Measurements from ENCODE around the gene MEGF11. TPM values are rescaled to one million over a fixed set of nuclear protein-coding genes. Genes with fewer than 3 reads are reported as not detected.

MEGF11 gene
- total RNA-seq, 4 donors from 2014 or later, result 0.76 TPM; not detected in 3

GRCh38 chr15:66025015-66025452 is 228.5 kb downstream of the MEGF11 start:
- H3K4me3 ChIP-seq, result no peak overlapping the region
- DNase-seq, result no peak
- no peaks in the 10 kb centered on the region for H3K4me1 ChIP-seq
- no peak overlapping the region for H3K27ac ChIP-seq
- no peaks in the 10 kb centered on the region for H3K36me3 ChIP-seq
- TF ChIP-seq, protein P1, sequence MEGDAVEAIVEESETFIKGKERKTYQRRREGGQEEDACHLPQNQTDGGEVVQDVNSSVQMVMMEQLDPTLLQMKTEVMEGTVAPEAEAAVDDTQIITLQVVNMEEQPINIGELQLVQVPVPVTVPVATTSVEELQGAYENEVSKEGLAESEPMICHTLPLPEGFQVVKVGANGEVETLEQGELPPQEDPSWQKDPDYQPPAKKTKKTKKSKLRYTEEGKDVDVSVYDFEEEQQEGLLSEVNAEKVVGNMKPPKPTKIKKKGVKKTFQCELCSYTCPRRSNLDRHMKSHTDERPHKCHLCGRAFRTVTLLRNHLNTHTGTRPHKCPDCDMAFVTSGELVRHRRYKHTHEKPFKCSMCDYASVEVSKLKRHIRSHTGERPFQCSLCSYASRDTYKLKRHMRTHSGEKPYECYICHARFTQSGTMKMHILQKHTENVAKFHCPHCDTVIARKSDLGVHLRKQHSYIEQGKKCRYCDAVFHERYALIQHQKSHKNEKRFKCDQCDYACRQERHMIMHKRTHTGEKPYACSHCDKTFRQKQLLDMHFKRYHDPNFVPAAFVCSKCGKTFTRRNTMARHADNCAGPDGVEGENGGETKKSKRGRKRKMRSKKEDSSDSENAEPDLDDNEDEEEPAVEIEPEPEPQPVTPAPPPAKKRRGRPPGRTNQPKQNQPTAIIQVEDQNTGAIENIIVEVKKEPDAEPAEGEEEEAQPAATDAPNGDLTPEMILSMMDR (IDR thresholded peaks at IDR 0.05), result no peak
- no peak for TF ChIP-seq POLR2A (IDR thresholded peaks at IDR 0.05)
- H3K27me3 ChIP-seq, result no peaks in the 10 kb centered on the region
- intact Hi-C loops (cut with DNase I; ENCODE audit: low total_unique reads), result no loop called here
- H3K9me3 ChIP-seq, result no peaks in the 10 kb centered on the region

DNA sequence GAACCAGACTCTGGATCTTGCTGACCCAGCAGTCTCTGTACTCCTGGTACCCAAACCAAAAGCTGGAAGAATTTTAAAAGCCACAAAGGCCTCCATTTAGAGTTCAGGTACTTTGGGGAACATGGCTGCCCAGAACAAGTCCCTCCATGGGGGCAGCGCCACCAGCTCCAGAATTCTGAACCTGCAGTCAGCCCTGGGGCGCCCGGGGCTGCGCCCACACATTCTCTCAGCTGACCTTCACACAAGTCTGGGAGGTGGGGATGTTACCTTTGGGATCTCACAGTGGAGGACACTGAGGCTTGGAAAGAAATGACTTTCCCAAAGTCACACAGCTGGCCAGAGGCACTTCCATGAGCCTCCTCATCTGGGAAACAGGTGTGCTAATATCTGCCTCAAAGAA is 229.4 kb downstream of the MEGF11 start:
- no peaks in the 10 kb centered on the region for H3K36me3 ChIP-seq
- no peak for TF ChIP-seq POLR2A (IDR thresholded peaks at IDR 0.05)
- TF ChIP-seq, protein P1 (IDR thresholded peaks at IDR 0.05), result no peak
- H3K4me1 ChIP-seq, result no peaks in the 10 kb centered on the region
- DNase-seq, result no peak
- H3K27me3 ChIP-seq, result no peaks in the 10 kb centered on the region
- no peak overlapping the region for H3K4me3 ChIP-seq
- intact Hi-C loops (cut with DNase I; ENCODE audit: low total_unique reads), result no loop called here
- no peak overlapping the region for H3K27ac ChIP-seq
- H3K9me3 ChIP-seq, result no peaks in the 10 kb centered on the region

DNA sequence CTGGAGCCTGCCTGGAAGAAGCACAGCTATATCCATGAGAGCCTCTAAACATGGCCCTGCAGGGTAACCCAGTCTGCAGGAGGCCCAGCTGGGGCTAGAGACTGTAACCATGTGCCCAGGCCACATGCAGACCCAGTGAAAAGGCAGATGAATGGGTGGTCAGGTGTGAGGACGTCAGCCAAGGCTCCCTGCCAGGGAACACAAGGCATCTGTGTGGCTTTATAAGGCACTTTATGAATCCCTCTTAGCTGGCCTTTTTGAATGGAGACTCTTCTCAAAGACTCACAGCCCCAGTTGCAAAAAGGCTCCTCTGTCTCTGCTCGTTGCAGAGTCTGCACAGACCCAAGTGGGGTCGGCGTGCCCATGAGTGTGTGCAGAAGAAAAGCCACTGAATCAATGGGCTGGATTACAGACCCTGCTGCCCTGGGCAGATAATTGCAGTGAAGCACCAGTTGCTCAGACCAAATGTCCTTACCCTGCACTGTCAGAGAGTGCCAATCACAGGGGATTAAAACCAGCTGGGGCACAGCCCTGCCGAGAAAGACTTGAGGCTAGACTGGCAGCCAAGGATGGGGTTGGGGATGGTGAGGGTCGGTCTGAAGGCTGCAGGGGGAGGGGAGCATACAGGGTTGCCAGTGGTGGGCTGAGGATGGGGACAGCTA is 230.1 kb downstream of the MEGF11 start:
- no peaks in the 10 kb centered on the region for H3K9me3 ChIP-seq
- H3K27me3 ChIP-seq, result no peaks in the 10 kb centered on the region
- DNase-seq, result no peak
- H3K4me3 ChIP-seq, result no peak overlapping the region
- no peaks in the 10 kb centered on the region for H3K4me1 ChIP-seq
- intact Hi-C loops (cut with DNase I; ENCODE audit: low total_unique reads), result no loop called here
- TF ChIP-seq, protein P1 (IDR thresholded peaks at IDR 0.05), result no peak
- no peak for TF ChIP-seq POLR2A (IDR thresholded peaks at IDR 0.05)
- H3K27ac ChIP-seq, result no peak overlapping the region
- H3K36me3 ChIP-seq, result no peaks in the 10 kb centered on the region

- no peak for TF ChIP-seq POLR2A (IDR thresholded peaks at IDR 0.05)
- TF ChIP-seq, protein P1 (IDR thresholded peaks at IDR 0.05), result no peak
- DNase-seq, result no peak
- no peaks in the 10 kb centered on the region for H3K4me1 ChIP-seq
- intact Hi-C loops (cut with DNase I; ENCODE audit: low total_unique reads), result no loop called here
- no peak overlapping the region for H3K27ac ChIP-seq
- no peaks in the 10 kb centered on the region for H3K36me3 ChIP-seq
- H3K4me3 ChIP-seq, result no peak overlapping the region
- H3K9me3 ChIP-seq, result no peaks in the 10 kb centered on the region
- H3K27me3 ChIP-seq, result no peaks in the 10 kb centered on the region
These were observed 231.4 kb downstream of the MEGF11 start for GRCh38 chr15:66022163-66022525.

DNA sequence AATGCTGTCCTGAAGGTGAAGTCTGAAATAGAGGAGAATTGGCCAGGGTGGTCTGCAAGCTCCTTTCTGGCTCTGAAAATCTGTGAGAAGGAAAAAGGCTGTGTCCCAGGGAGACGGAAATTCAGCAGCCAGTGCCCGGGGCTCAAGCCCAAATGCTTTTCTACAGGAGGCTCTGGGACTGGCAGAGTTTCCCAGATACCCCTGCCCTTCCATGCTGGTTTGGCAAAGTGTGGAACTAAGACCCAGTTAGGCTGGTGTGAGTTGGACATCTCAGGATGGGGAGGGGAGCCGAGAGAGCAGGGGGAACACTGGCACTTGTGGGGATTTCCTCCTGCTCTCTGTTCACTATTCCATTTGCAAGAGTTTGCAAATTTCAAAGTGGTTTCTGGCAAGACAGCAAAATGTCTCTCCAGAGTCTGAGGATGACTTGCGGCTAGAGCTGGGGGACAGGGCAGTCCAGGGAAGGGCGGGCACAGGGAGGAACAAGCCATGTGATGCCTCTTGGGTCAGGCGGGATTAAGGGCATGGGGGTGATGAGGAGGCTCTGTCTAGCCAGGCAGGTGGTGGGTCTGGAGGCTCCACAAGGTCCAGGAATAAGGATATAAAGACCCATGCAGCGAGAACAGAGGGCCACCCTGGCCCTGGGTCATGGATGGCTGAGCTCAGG is 231.9 kb downstream of the MEGF11 start:
- Histone ChIP-seq H3K4me1 (no peaks in the 10 kb centered on the region), H3K9me3 (no peaks in the 10 kb centered on the region), H3K27me3 (no peaks in the 10 kb centered on the region), H3K4me3 (no peak overlapping the region), H3K27ac (no peak overlapping the region), H3K36me3 (no peaks in the 10 kb centered on the region)
- no peak for DNase-seq
- intact Hi-C loops (cut with DNase I; ENCODE audit: low total_unique reads), result no loop called here
- TF ChIP-seq POLR2A (IDR thresholded peaks at IDR 0.05), result no peak
- TF ChIP-seq, protein P1 (IDR thresholded peaks at IDR 0.05), result no peak

All from uterus (tissue), 4 donors.